Lung (tissue), 12 donors: Measurements from ENCODE around the gene PCDH19. TPM values are rescaled to one million over a fixed set of nuclear protein-coding genes. Genes with fewer than 3 reads are reported as not detected.

Experiments used
- ATAC-seq: fragments of 200-7000 bp; cut with Tn5 transposase; one replicate; pipeline ENCODE4 v1.9.1; 2020; ENCODE audit warnings: moderate number of reproducible peaks; ENCODE audit not compliant: insufficient read depth, low FRiP score
- DNase-seq, 3 donors: peaks; one replicate each; pipeline ENCODE4 v3.0.0-alpha.2; 2013 to 2017
- H3K27ac ChIP-seq, 2 donors: one replicate each; pipeline ENCODE4 v1.5.1; 2013; ENCODE audit warnings: mild to moderate bottlenecking in 2 of 2, moderate library complexity in 2 of 2, control low read depth in 1 of 2, inconsistent platforms in 1 of 2, low read depth in 1 of 2, low read length in 1 of 2
- H3K27me3 ChIP-seq, 3 donors: one replicate each; pipeline ENCODE4 v1.5.1; 2013; ENCODE audit warnings: low read length in 2 of 3; ENCODE audit not compliant: control insufficient read depth in 3 of 3, insufficient read depth in 3 of 3
- H3K36me3 ChIP-seq, 4 donors: one replicate each; pipeline ENCODE4 v1.5.1; 2013; ENCODE audit warnings: low read length in 4 of 4, mild to moderate bottlenecking in 1 of 4, moderate library complexity in 1 of 4; ENCODE audit not compliant: control insufficient read depth in 4 of 4, insufficient read depth in 4 of 4
- H3K4me1 ChIP-seq, 5 donors: one replicate each; pipeline ENCODE4 v1.5.1; 2013; ENCODE audit warnings: low read length in 5 of 5, mild to moderate bottlenecking in 2 of 5, moderate library complexity in 1 of 5; ENCODE audit not compliant: control insufficient read depth in 5 of 5, insufficient read depth in 5 of 5
- H3K4me3 ChIP-seq: one replicate; pipeline ENCODE4 v1.5.1; 2013; ENCODE audit warnings: mild to moderate bottlenecking, control low read depth, moderate library complexity
- H3K9ac ChIP-seq, 2 donors: one replicate each; pipeline ENCODE4 v1.5.1; 2013; ENCODE audit warnings: low read length in 2 of 2, control low read depth in 1 of 2; ENCODE audit not compliant: insufficient read depth in 1 of 2
- H3K9me3 ChIP-seq, 4 donors: one replicate each; pipeline ENCODE4 v1.5.1; 2013; ENCODE audit warnings: low read length in 3 of 4, mild to moderate bottlenecking in 1 of 4, moderate library complexity in 1 of 4; ENCODE audit not compliant: control insufficient read depth in 4 of 4, insufficient read depth in 3 of 4
- WGBS, 2 donors: extraction: QIAGEN DNeasy Blood & Tissue Kit; methylation state at CpG; one replicate each; pipeline ENCODE4 v1.1.7; 2013; 5-methylcytosine and 5-hydroxymethylcytosine counted together
- polyA plus RNA-seq, 2 donors: library from polyadenylated mRNA; stranded (reverse); fragments of 200-250 nt; gene quantifications; one replicate each; pipeline ENCODE4 v1.2.1, GENCODE V29; 2013
- total RNA-seq, 2 donors: library from RNA; depleted of rRNA in 1 of 2; stranded (reverse); fragments of >200 nt in 1 of 2; gene quantifications; one replicate each; pipeline ENCODE4 v1.2.1, GENCODE V29; 2014 to 2021
- TF ChIP-seq, protein P1 (sequence below): IDR thresholded peaks from 2 replicates; pipeline ENCODE4 v1.5.1; 2012; ENCODE audit warnings: mild to moderate bottlenecking; ENCODE audit errors: control extremely low read depth, extremely low read depth
- donor health status: control.
- donor health status: control.
- donor health status: Bipolar disorder and iron deficiency.
- donor health status: healthy.
- donor health status: DM: yes; HTN: yes; CAD: no.

The PCDH19 gene
- total and polyA plus RNA-seq, 4 donors: 0.01 to 0.97 (median 0.19) TPM

DNA sequence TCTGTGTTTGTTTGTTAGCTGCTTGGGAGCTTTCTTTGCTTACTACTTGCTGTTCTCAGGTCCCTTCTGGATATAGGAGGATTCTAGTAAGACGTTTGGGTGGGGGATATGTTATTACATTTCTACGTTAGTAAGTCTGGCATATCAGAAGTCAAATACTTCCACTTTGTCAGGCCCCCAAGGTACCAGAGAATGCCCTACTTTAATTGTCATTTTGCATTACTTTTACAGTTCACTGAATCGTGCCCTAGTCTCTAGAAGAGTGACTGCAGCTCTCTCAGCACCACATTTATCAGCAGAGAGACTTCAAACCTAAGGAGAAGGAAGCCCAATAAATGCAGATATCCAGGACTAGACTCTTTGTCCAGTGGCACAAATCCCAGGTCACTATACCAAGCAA lies 54.4 kb downstream of the PCDH19 start:
- Histone ChIP-seq H3K4me3 (no peak overlapping the region), H3K4me1 (peaks cover 0 to 4% (median 0%) of the 10 kb centered on the region in 5 donors), H3K9ac (no peak overlapping the region), H3K27me3 (peaks cover 5 to 25% (median 6%) of the 10 kb centered on the region in 3 donors), H3K9me3 (no peaks in the 10 kb centered on the region), H3K27ac (no peak overlapping the region), H3K36me3 (no peaks in the 10 kb centered on the region)
- WGBS, 2 donors: 53 to 74% methylated on average over 3 of the region's 3 CpGs
- DNase-seq (no peak), ATAC-seq (no peak)
- TF ChIP-seq, protein P1, sequence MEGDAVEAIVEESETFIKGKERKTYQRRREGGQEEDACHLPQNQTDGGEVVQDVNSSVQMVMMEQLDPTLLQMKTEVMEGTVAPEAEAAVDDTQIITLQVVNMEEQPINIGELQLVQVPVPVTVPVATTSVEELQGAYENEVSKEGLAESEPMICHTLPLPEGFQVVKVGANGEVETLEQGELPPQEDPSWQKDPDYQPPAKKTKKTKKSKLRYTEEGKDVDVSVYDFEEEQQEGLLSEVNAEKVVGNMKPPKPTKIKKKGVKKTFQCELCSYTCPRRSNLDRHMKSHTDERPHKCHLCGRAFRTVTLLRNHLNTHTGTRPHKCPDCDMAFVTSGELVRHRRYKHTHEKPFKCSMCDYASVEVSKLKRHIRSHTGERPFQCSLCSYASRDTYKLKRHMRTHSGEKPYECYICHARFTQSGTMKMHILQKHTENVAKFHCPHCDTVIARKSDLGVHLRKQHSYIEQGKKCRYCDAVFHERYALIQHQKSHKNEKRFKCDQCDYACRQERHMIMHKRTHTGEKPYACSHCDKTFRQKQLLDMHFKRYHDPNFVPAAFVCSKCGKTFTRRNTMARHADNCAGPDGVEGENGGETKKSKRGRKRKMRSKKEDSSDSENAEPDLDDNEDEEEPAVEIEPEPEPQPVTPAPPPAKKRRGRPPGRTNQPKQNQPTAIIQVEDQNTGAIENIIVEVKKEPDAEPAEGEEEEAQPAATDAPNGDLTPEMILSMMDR: no peak

DNA sequence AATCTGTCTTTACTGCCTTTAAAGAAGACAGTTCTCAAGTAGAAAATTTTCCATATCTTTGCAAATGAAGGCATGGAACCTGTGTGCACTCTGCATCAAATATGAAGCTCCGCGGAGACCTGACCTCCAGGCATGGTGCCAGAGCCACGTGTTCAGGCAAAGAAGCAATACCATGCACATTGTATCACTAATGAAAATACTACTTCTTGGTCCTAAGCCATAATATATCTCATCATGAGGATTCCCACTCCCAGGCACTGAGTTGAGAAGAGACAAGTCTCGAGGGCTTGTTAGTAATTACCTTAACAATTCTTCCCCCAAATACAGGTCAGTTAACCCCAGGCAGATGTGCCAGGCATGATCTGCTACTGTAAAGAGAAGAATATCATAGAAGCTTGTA lies 56.7 kb downstream of the PCDH19 start:
- ATAC-seq (no peak), DNase-seq (no peak)
- Histone ChIP-seq H3K9me3 (no peaks in the 10 kb centered on the region), H3K4me1 (no peaks in the 10 kb centered on the region), H3K4me3 (no peak overlapping the region), H3K27me3 (peaks cover 5 to 21% (median 7%) of the 10 kb centered on the region in 3 donors), H3K27ac (no peak overlapping the region), H3K36me3 (no peaks in the 10 kb centered on the region), H3K9ac (no peak overlapping the region)
- TF ChIP-seq, protein P1: no peak
- 54 to 81% methylated on average over 4 of the region's 4 CpGs for WGBS, 2 donors

DNA sequence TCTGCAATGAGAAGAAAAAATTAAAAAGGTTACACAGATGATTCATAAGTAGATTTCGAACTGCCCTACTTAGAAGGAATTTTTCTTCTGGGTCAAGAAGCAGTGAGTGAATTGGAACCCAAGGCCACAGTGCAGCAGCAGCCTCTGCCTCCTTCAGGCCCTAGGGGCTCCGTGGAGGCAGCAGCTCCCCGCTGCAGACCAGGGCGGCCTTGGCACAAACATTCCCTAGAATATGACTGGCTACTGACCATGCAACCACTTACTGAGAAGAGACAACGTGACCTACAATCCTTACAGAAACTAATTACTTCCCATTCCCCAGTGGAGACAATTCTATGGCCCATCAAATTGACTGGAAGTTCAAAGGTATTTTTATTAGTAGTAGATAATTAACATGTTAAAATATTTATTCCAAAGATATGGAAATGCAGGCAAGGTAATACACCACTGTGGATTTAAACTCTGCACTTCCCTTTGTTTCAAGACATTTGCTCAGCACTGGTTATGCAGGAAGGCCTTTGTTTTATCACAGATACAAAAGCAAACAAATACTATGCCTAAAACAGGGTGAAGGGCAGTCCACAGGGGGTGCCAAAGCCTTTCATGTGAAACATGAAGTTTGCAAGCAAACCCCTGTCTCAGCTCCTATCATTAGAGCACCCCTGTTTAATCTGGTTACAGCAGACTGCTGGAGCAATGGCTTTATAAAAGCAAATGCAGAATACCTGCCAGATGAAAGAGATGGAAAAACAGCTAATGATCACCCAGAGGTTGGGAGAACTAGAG lies 59.2 kb downstream of the PCDH19 start:
- Histone ChIP-seq H3K27me3 (peaks cover 0 to 25% (median 3%) of the 10 kb centered on the region in 3 donors), H3K4me3 (no peak overlapping the region), H3K36me3 (no peaks in the 10 kb centered on the region), H3K9me3 (no peaks in the 10 kb centered on the region), H3K9ac (no peak overlapping the region), H3K27ac (no peak overlapping the region), H3K4me1 (no peaks in the 10 kb centered on the region)
- ATAC-seq (no peak), DNase-seq (no peak)
- WGBS, 2 donors: 50 to 71% methylated on average over 5 of the region's 5 CpGs
- TF ChIP-seq, protein P1: no peak
